Skeletal muscle tissue (tissue), 4 donors: Measurements from ENCODE around the gene NBPF11. TPM values are rescaled to one million over a fixed set of nuclear protein-coding genes. Genes with fewer than 3 reads are reported as not detected.
A peak's percentile ranks its signal among the peaks of the same experiment; 100 is the strongest.
"Not testable (repeated sequence)": the region's sequence is repeated elsewhere in the genome, so short reads cannot be mapped to it uniquely, and the experiment has no call there.

Experiments
- H3K27ac ChIP-seq: one replicate; pipeline ENCODE4 v1.7.0; 2013; ENCODE audit warnings: mild to moderate bottlenecking, low read depth, low read length, inconsistent platforms
- H3K27me3 ChIP-seq, 3 donors: one replicate each; pipeline ENCODE4 v1.7.0; 2013; ENCODE audit warnings: low read length in 3 of 3; ENCODE audit not compliant: control insufficient read depth in 3 of 3, insufficient read depth in 3 of 3
- H3K36me3 ChIP-seq, 3 donors: one replicate each; pipeline ENCODE4 v1.7.0; 2013; ENCODE audit warnings: low read length in 3 of 3; ENCODE audit not compliant: control insufficient read depth in 3 of 3, insufficient read depth in 3 of 3
- H3K4me1 ChIP-seq, 3 donors: one replicate each; pipeline ENCODE4 v1.7.0; 2013; ENCODE audit warnings: low read length in 3 of 3, mild to moderate bottlenecking in 3 of 3; ENCODE audit not compliant: control insufficient read depth in 3 of 3, insufficient read depth in 3 of 3
- H3K4me3 ChIP-seq, 3 donors: one replicate each; pipeline ENCODE4 v1.7.0; 2013; ENCODE audit warnings: low read length in 3 of 3
- H3K9ac ChIP-seq, 3 donors: one replicate each; pipeline ENCODE4 v1.7.0; 2013; ENCODE audit warnings: low read length in 3 of 3, mild to moderate bottlenecking in 3 of 3, moderate library complexity in 2 of 3, low read depth in 1 of 3
- H3K9me3 ChIP-seq, 3 donors: one replicate each; pipeline ENCODE4 v1.7.0; 2013; ENCODE audit warnings: low read length in 3 of 3; ENCODE audit not compliant: control insufficient read depth in 3 of 3
- total RNA-seq: library from RNA; depleted of rRNA; stranded (reverse); fragments of >200 nt; gene quantifications from one replicate; pipeline ENCODE4 v1.2.3, GENCODE V29; 2014
- donor health status: Osteomylitis.

Gene NBPF11, protein sequence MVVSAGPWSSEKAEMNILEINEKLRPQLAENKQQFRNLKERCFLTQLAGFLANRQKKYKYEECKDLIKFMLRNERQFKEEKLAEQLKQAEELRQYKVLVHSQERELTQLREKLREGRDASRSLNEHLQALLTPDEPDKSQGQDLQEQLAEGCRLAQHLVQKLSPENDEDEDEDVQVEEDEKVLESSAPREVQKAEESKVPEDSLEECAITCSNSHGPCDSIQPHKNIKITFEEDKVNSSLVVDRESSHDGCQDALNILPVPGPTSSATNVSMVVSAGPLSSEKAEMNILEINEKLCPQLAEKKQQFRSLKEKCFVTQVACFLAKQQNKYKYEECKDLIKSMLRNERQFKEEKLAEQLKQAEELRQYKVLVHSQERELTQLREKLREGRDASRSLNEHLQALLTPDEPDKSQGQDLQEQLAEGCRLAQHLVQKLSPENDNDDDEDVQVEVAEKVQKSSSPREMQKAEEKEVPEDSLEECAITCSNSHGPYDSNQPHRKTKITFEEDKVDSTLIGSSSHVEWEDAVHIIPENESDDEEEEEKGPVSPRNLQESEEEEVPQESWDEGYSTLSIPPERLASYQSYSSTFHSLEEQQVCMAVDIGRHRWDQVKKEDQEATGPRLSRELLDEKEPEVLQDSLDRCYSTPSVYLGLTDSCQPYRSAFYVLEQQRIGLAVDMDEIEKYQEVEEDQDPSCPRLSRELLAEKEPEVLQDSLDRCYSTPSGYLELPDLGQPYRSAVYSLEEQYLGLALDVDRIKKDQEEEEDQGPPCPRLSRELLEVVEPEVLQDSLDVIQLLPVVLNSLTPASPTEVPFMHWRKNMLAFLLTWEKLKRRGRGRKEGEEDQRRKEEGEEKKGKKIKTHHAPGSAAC
- 7.3 TPM for total RNA-seq

GRCh38 chr1:148151911-148152656, at the start of gene NBPF11:
TSS of gene NBPF11 (minus strand) at chr1:148152281. CDS start at chr1:148127003, 25,278 bp downstream.
- peak within 1 kb of the TSS; percentile 57 to 79 (median 67) for H3K9ac ChIP-seq
- not testable (repeated sequence) for H3K9me3 ChIP-seq

DNA sequence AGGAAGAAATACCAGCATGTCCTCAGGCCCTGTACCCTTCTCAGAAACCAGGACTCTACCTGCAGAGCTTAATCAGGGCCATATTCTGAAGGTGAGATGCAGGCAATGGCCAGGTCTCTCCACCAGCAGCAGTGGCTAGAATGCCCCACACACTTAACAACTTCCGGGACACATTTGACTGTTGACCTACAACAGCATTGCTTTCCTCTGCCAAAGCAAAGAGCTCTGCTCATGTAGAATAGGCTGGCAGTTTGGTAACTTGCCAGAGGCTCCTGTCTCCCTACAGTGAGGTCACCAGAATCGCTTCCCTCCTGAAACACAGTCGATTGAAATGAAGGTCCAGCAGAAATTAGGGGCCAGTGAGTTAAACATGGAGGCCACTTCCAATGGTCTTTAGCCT, 45.3 kb upstream of the NBPF11 start:
- not testable (repeated sequence) for H3K36me3 ChIP-seq, H3K4me1 ChIP-seq, H3K9ac ChIP-seq, H3K9me3 ChIP-seq, H3K27ac ChIP-seq, H3K27me3 ChIP-seq, H3K4me3 ChIP-seq

More at GRCh38 chr1:148151911-148152656, at the start of gene NBPF11:
- not testable (repeated sequence) for H3K27ac ChIP-seq, H3K36me3 ChIP-seq, H3K4me1 ChIP-seq, H3K27me3 ChIP-seq
- peak within 1 kb of the TSS; percentile 59 to 75 (median 72) for H3K4me3 ChIP-seq

DNA sequence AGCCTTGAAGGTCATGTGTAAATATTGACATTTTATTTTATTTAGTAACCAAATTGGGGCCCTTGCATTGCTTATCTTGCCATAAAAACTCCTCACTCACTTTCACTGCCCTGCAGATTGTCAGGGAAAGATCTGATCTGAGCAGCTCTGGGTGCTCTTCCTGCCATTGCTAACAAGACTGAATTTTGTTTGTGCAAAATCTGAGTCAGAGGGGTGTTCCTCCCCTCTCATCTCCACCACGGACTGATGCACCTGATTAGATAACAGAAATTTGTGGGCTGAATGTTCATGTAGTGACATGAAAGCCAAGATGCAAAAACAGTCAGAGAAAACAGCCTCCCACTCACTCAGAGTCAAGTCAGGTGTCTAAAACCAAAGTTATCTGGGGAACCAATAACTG, 44.9 kb upstream of the NBPF11 start:
- H3K9me3 ChIP-seq, H3K36me3 ChIP-seq, H3K27me3 ChIP-seq, H3K4me3 ChIP-seq, H3K4me1 ChIP-seq, H3K9ac ChIP-seq, H3K27ac ChIP-seq: not testable (repeated sequence)

DNA sequence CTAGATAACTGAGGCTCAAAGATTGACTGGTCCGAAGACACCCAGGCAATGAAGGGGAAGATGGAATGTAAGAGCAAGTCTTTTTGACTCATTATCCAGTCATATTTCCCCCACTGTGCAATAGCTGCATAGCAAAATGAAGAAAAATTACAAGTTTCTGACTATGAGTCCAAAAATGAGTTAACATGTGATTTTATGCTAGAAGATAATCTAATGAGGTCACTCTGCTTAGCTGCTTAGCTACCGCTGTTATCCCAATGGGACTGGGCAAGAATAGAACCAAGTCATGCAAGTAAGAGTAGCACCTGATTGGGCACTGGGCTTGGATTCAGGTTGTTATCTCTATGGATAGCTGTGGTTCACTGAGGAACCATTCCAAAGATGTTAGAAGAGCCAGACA, 43.0 kb upstream of the NBPF11 start:
- not testable (repeated sequence) for H3K9me3 ChIP-seq, H3K9ac ChIP-seq, H3K27ac ChIP-seq, H3K27me3 ChIP-seq, H3K4me1 ChIP-seq, H3K36me3 ChIP-seq, H3K4me3 ChIP-seq

GRCh38 chr1:148188768-148189167, 36.7 kb upstream of the NBPF11 start:
- H3K27me3 ChIP-seq, H3K4me1 ChIP-seq, H3K36me3 ChIP-seq, H3K4me3 ChIP-seq, H3K9me3 ChIP-seq, H3K27ac ChIP-seq, H3K9ac ChIP-seq: not testable (repeated sequence)

GRCh38 chr1:148178682-148179081, 26.6 kb upstream of the NBPF11 start:
- not testable (repeated sequence) for H3K36me3 ChIP-seq, H3K4me3 ChIP-seq, H3K4me1 ChIP-seq, H3K9me3 ChIP-seq, H3K27ac ChIP-seq, H3K9ac ChIP-seq, H3K27me3 ChIP-seq

GRCh38 chr1:148175414-148175813, 23.3 kb upstream of the NBPF11 start:
- not testable (repeated sequence) for H3K27ac ChIP-seq, H3K9ac ChIP-seq, H3K36me3 ChIP-seq, H3K4me3 ChIP-seq, H3K4me1 ChIP-seq, H3K27me3 ChIP-seq, H3K9me3 ChIP-seq

DNA sequence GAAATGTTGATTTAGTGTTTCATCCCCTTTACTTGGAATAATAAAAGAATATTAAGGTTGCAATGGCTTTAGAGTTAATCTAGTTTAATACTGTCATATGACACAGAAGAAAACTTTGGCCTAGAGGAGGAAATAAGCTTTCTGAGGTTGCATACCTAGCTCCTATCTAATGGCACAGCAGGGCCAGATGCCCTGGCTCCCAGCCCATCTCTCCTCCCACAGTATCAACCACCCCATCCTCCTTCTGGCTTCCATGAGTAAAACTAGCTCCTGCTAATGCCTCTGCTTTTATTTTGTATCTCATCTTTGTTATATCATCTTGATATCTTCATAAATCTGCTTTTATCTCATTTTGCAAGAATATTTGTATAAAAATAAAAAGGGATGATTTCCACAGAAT, 19.9 kb upstream of the NBPF11 start:
- H3K9me3 ChIP-seq, H3K4me1 ChIP-seq, H3K27me3 ChIP-seq, H3K4me3 ChIP-seq, H3K27ac ChIP-seq, H3K36me3 ChIP-seq, H3K9ac ChIP-seq: not testable (repeated sequence)

DNA sequence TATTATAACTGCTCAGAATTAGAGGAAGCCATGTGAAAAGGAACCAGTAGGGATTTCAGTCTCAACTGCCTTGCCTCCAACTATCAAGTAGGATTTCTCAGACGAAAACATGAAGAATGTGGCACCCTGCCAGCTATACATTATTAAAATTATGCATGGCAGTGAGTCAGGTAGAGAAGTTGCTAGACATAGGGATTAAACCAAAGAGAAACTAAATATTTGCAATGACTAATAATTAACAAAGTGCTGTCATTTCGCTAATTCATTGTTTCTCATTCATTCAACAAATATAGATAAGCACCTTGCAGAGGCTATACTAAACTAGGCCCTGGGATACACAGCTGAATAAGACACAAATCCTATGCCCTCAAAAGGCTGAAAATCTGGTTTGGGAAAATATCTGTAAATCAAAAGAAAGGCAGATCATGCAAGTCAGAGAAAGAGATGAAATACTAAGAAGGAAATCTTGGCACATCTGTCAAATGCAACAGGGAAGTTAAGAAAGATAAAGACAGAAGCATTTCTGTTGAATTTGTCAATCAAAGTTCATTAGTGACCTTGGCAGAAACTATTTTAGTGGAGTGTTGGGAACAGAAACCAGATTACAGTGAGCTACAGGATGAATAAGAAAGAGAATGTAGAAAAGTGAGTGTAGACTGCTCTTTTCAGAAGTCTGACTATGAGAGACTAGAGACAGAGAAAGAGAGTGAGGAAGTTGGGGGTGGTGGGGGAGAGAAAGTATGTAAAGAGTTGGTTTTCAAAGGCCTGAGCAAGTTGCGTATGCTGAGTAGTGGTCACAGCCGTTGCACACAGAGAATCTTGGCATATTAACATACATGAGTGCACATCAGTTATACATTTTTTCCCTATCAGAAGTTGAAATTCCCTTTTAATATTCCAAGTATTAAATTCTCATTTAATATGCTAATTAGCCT, 14.7 kb upstream of the NBPF11 start:
- Histone ChIP-seq H3K9me3 (no peaks in the 10 kb centered on the region), H3K27ac (no peak overlapping the region), H3K36me3 (no peaks in the 10 kb centered on the region), H3K9ac (no peak overlapping the region), H3K27me3 (peaks cover 0 to 5% (median 2%) of the 10 kb centered on the region in 3 donors), H3K4me1 (no peaks in the 10 kb centered on the region), H3K4me3 (no peak overlapping the region)
